K562 (cell line): ENCODE results near the gene GCK. TPM values are rescaled to one million over a fixed set of nuclear protein-coding genes. Genes with fewer than 3 reads are reported as not detected.
A peak's percentile ranks its signal among the peaks of the same experiment; 100 is the strongest.

ENCODE experiments used
- E2F6 ChIP-seq, 2 experiments: IDR thresholded peaks; 2 replicates each; pipeline ENCODE4 v1.6.1; 2011; ENCODE audit warnings: borderline replicate concordance in 1 of 2, control low read depth in 1 of 2, low read depth in 1 of 2, low read length in 1 of 2, mild to moderate bottlenecking in 1 of 2, mixed read lengths in 1 of 2, moderate library complexity in 1 of 2; ENCODE audit not compliant: insufficient read depth in 1 of 2, insufficient read length in 1 of 2, poor library complexity in 1 of 2, severe bottlenecking in 1 of 2; ENCODE audit errors: extremely low read depth in 1 of 2
- ESRRB ChIP-seq: fragments of 250-450 bp; sonication (Bioruptor Pico); IDR thresholded peaks from 2 replicates; pipeline ENCODE4 v1.5.0; 2020; ENCODE audit warnings: mild to moderate bottlenecking, moderate library complexity, borderline replicate concordance
- KDM1A ChIP-seq, 2 experiments: fragments of 450-650 bp; IDR thresholded peaks; 2 replicates each; pipeline ENCODE4 v1.6.1; 2016; ENCODE audit warnings: mild to moderate bottlenecking in 2 of 2
- POLR2A ChIP-seq: fragments of 450-650 bp; conservative IDR thresholded peaks from 2 replicates; pipeline ENCODE4 v1.6.1; 2016
- RBM14 ChIP-seq: fragments of 200-400 bp; formaldehyde crosslinking; IDR thresholded peaks from 2 replicates; pipeline ENCODE4 v1.6.1; 2018; ENCODE audit warnings: low read depth, mild to moderate bottlenecking, low read length, moderate library complexity, borderline replicate concordance; ENCODE audit not compliant: insufficient read depth
- polyA plus RNA-seq, 8 experiments: library from polyadenylated mRNA; depleted of rRNA in 4 of 8; stranded (reverse) in 5 of 8; unstranded in 3 of 8; fragments of >200 nt; fragmentation: Nextera tagmentation in 2 of 8; fragmentation: Illumina TruSeq in 1 of 8; extraction: Ambion mirVana in 2 of 8; extraction: Trizol in 1 of 8; gene quantifications; 2 replicates each; pipeline versions ENCODE4 v1.2.1 to v1.2.3, GENCODE V29; 2011 to 2014; ENCODE audit warnings: inconsistent platforms in 1 of 8, missing spikeins in 1 of 8
- total RNA-seq, 7 experiments: library from RNA; depleted of rRNA in 6 of 7; stranded (reverse); fragments of >200 nt in 6 of 7; fragmentation: Illumina TruSeq in 2 of 7; extraction: Trizol in 2 of 7; gene quantifications; 2 replicates each; pipeline versions ENCODE4 v1.2.1 to v1.2.3, GENCODE V29; 2011 to 2021; ENCODE audit warnings: low replicate concordance in 1 of 7
- TF ChIP-seq, protein P1 (sequence below): fragments of 450-650 bp; IDR thresholded peaks from 2 replicates; pipeline ENCODE4 v1.6.1; 2016; ENCODE audit warnings: mild to moderate bottlenecking, moderate library complexity
- TF ChIP-seq, protein P2 (sequence below): fragments of 200-800 bp; sonication (Bioruptor generic); IDR thresholded peaks from 2 replicates; pipeline ENCODE4 v1.6.1; 2017; ENCODE audit warnings: missing genetic modification characterization, missing compliant biosample characterization

GCK gene
- total and polyA plus RNA-seq, 9 of the 15 experiments (the other 6 are each of a cell fraction or from before 2014, with no cell fraction given), result 0.11 to 0.55 (median 0.16) TPM; not detected in 3

DNA sequence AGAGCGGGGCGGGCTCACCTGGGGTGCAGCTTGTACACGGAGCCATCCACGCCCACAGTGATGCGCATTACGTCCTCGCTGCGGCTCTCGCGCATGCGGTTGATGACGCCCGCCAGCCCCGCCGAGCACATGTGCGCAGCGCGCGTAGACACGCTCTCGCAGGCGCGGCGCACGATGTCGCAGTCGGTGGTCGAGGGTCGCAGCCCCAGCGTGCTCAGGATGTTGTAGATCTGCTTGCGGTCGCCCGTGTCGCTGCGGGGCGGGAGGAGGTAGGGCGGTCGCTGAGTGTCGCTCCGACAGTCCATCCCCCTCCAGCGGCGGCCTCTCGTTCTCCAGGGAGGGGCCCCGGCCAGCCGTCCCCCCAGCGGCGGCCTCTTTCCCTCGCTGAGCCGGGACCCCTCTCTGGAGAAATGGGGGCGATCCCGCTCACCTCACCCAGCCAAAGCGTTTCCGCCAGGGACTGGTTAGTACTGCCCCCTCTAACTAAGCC lies 43.7 kb downstream of the GCK start (continued):
- TF ChIP-seq, protein P1, sequence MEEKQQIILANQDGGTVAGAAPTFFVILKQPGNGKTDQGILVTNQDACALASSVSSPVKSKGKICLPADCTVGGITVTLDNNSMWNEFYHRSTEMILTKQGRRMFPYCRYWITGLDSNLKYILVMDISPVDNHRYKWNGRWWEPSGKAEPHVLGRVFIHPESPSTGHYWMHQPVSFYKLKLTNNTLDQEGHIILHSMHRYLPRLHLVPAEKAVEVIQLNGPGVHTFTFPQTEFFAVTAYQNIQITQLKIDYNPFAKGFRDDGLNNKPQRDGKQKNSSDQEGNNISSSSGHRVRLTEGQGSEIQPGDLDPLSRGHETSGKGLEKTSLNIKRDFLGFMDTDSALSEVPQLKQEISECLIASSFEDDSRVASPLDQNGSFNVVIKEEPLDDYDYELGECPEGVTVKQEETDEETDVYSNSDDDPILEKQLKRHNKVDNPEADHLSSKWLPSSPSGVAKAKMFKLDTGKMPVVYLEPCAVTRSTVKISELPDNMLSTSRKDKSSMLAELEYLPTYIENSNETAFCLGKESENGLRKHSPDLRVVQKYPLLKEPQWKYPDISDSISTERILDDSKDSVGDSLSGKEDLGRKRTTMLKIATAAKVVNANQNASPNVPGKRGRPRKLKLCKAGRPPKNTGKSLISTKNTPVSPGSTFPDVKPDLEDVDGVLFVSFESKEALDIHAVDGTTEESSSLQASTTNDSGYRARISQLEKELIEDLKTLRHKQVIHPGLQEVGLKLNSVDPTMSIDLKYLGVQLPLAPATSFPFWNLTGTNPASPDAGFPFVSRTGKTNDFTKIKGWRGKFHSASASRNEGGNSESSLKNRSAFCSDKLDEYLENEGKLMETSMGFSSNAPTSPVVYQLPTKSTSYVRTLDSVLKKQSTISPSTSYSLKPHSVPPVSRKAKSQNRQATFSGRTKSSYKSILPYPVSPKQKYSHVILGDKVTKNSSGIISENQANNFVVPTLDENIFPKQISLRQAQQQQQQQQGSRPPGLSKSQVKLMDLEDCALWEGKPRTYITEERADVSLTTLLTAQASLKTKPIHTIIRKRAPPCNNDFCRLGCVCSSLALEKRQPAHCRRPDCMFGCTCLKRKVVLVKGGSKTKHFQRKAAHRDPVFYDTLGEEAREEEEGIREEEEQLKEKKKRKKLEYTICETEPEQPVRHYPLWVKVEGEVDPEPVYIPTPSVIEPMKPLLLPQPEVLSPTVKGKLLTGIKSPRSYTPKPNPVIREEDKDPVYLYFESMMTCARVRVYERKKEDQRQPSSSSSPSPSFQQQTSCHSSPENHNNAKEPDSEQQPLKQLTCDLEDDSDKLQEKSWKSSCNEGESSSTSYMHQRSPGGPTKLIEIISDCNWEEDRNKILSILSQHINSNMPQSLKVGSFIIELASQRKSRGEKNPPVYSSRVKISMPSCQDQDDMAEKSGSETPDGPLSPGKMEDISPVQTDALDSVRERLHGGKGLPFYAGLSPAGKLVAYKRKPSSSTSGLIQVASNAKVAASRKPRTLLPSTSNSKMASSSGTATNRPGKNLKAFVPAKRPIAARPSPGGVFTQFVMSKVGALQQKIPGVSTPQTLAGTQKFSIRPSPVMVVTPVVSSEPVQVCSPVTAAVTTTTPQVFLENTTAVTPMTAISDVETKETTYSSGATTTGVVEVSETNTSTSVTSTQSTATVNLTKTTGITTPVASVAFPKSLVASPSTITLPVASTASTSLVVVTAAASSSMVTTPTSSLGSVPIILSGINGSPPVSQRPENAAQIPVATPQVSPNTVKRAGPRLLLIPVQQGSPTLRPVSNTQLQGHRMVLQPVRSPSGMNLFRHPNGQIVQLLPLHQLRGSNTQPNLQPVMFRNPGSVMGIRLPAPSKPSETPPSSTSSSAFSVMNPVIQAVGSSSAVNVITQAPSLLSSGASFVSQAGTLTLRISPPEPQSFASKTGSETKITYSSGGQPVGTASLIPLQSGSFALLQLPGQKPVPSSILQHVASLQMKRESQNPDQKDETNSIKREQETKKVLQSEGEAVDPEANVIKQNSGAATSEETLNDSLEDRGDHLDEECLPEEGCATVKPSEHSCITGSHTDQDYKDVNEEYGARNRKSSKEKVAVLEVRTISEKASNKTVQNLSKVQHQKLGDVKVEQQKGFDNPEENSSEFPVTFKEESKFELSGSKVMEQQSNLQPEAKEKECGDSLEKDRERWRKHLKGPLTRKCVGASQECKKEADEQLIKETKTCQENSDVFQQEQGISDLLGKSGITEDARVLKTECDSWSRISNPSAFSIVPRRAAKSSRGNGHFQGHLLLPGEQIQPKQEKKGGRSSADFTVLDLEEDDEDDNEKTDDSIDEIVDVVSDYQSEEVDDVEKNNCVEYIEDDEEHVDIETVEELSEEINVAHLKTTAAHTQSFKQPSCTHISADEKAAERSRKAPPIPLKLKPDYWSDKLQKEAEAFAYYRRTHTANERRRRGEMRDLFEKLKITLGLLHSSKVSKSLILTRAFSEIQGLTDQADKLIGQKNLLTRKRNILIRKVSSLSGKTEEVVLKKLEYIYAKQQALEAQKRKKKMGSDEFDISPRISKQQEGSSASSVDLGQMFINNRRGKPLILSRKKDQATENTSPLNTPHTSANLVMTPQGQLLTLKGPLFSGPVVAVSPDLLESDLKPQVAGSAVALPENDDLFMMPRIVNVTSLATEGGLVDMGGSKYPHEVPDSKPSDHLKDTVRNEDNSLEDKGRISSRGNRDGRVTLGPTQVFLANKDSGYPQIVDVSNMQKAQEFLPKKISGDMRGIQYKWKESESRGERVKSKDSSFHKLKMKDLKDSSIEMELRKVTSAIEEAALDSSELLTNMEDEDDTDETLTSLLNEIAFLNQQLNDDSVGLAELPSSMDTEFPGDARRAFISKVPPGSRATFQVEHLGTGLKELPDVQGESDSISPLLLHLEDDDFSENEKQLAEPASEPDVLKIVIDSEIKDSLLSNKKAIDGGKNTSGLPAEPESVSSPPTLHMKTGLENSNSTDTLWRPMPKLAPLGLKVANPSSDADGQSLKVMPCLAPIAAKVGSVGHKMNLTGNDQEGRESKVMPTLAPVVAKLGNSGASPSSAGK, result peak; percentile 15; the same call in 1 of the 2 replicates
- TF ChIP-seq RBM14, result 0 out of 2 replicates have a peak, but pooled peaks have one; percentile 24
- TF ChIP-seq ESRRB (CRISPR knock-in tag), result no peak
- TF ChIP-seq, protein P2, sequence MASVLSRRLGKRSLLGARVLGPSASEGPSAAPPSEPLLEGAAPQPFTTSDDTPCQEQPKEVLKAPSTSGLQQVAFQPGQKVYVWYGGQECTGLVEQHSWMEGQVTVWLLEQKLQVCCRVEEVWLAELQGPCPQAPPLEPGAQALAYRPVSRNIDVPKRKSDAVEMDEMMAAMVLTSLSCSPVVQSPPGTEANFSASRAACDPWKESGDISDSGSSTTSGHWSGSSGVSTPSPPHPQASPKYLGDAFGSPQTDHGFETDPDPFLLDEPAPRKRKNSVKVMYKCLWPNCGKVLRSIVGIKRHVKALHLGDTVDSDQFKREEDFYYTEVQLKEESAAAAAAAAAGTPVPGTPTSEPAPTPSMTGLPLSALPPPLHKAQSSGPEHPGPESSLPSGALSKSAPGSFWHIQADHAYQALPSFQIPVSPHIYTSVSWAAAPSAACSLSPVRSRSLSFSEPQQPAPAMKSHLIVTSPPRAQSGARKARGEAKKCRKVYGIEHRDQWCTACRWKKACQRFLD (CRISPR knock-in tag), result 0 out of 2 replicates have a peak, but pooled peaks have one; percentile 15
- no peak for TF ChIP-seq KDM1A (IDR thresholded peaks at IDR 0.05)
- TF ChIP-seq E2F6 (IDR thresholded peaks at IDR 0.05; ENCODE audit: borderline replicate concordance in 1 of 2, extremely low read depth in 1 of 2, insufficient read depth in 1 of 2, insufficient read length in 1 of 2, low read depth in 1 of 2, low read length in 1 of 2, poor library complexity in 1 of 2, severe bottlenecking in 1 of 2), result peak in 1 of 2 experiments; percentile 50
- TF ChIP-seq POLR2A, result no peak
- TF ChIP-seq, all 486 proteins: peak for 7
